KBM-7 (cell line): ENCODE data around the gene FAIM.
"Not testable (repeated sequence)": the region's sequence is repeated elsewhere in the genome, so short reads cannot be mapped to it uniquely, and the experiment has no call there.

ENCODE experiments used
- DNase-seq: peaks from one replicate; pipeline ENCODE4 v3.0.0-alpha.2; 2015
- in situ Hi-C: fragments of 300-500 bp; cut with MboI; formaldehyde crosslinking; loops from 2 replicates; pipeline ENCODE4 v1.14.3; 2020; ENCODE audit warnings: low sequenced_read_pairs, low pct_unique_long_range_greater_than_20kb, mixed read lengths

The FAIM gene

GRCh38 chr3:138668107-138668506 is 59.5 kb downstream of the FAIM start:
- no peak for DNase-seq
- in situ Hi-C loops, result no loop called here

GRCh38 chr3:138670407-138670806 is 61.8 kb downstream of the FAIM start:
- in situ Hi-C loops, result no loop called here
- no peak for DNase-seq

GRCh38 chr3:138673641-138674530 is 65.3 kb downstream of the FAIM start:
- in situ Hi-C loops, result no loop called here
- peak; percentile 28 for DNase-seq

- in situ Hi-C loops, result no loop called here
- no peak for DNase-seq
These were observed 66.8 kb downstream of the FAIM start for GRCh38 chr3:138675393-138675792.

- in situ Hi-C loops, result no loop called here
- no peak for DNase-seq
These were observed 69.5 kb downstream of the FAIM start for GRCh38 chr3:138678086-138678485.

GRCh38 chr3:138678874-138679392 is 70.4 kb downstream of the FAIM start:
- no peak for DNase-seq
- in situ Hi-C loops, result no loop called here

GRCh38 chr3:138680974-138681373 is 72.4 kb downstream of the FAIM start:
- in situ Hi-C loops, result not testable (repeated sequence)
- DNase-seq, result peak; percentile 64

- DNase-seq, result no peak
- in situ Hi-C loops, result no loop called here
These were observed 73.1 kb downstream of the FAIM start for GRCh38 chr3:138681463-138682220.

GRCh38 chr3:138682648-138683047 is 74.1 kb downstream of the FAIM start:
- in situ Hi-C loops, result no loop called here
- DNase-seq, result no peak
